Measurements from ENCODE around the gene PRKCZ. TPM values are rescaled to one million over a fixed set of nuclear protein-coding genes. Genes with fewer than 3 reads are reported as not detected.

Gene PRKCZ
- total and polyA plus RNA-seq, 9 donors, result 3.4 to 16.1 (median 5.8) TPM

- DNase-seq, result no peak
- Histone ChIP-seq H3K4me1 (ENCODE audit: insufficient read depth) (peaks cover 4% of the 10 kb centered on the region), H3K27ac (no peak overlapping the region), H3K4me3 (peak overlapping the region; percentile 39), H3K36me3 (no peaks in the 10 kb centered on the region), H3K9me3 (no peaks in the 10 kb centered on the region), H3K27me3 (no peaks in the 10 kb centered on the region)
- intact Hi-C loops (cut with DNase I), result no loop called here
- TF ChIP-seq EP300 (IDR thresholded peaks at IDR 0.05) (no peak), POLR2A (IDR thresholded peaks at IDR 0.05) (no peak)
- TF ChIP-seq, protein P1, sequence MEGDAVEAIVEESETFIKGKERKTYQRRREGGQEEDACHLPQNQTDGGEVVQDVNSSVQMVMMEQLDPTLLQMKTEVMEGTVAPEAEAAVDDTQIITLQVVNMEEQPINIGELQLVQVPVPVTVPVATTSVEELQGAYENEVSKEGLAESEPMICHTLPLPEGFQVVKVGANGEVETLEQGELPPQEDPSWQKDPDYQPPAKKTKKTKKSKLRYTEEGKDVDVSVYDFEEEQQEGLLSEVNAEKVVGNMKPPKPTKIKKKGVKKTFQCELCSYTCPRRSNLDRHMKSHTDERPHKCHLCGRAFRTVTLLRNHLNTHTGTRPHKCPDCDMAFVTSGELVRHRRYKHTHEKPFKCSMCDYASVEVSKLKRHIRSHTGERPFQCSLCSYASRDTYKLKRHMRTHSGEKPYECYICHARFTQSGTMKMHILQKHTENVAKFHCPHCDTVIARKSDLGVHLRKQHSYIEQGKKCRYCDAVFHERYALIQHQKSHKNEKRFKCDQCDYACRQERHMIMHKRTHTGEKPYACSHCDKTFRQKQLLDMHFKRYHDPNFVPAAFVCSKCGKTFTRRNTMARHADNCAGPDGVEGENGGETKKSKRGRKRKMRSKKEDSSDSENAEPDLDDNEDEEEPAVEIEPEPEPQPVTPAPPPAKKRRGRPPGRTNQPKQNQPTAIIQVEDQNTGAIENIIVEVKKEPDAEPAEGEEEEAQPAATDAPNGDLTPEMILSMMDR (IDR thresholded peaks at IDR 0.05), result no peak
- 7 to 15% (median 12%) methylated on average over 78 to 84 of the region's 84 CpGs for WGBS, 3 donors
Measured at GRCh38 chr1:2050793-2051682, 827 bp downstream of the PRKCZ start.

- no peak overlapping the region for H3K4me3 ChIP-seq
- intact Hi-C loops (cut with DNase I), result no loop called here
- H3K27ac ChIP-seq, result no peak overlapping the region
- no peak for DNase-seq
- TF ChIP-seq, protein P1 (IDR thresholded peaks at IDR 0.05), result no peak
- TF ChIP-seq EP300 (IDR thresholded peaks at IDR 0.05), result no peak
- TF ChIP-seq POLR2A (IDR thresholded peaks at IDR 0.05), result no peak
- peaks cover 4% of the 10 kb centered on the region for H3K4me1 ChIP-seq (ENCODE audit: insufficient read depth)
- no peaks in the 10 kb centered on the region for H3K9me3 ChIP-seq
- 60 to 75% (median 65%) methylated on average over 16 of the region's 16 CpGs for WGBS, 3 donors
- no peaks in the 10 kb centered on the region for H3K36me3 ChIP-seq
- H3K27me3 ChIP-seq, result no peaks in the 10 kb centered on the region
Measured at GRCh38 chr1:2052054-2052679, 2.0 kb downstream of the PRKCZ start.

DNA sequence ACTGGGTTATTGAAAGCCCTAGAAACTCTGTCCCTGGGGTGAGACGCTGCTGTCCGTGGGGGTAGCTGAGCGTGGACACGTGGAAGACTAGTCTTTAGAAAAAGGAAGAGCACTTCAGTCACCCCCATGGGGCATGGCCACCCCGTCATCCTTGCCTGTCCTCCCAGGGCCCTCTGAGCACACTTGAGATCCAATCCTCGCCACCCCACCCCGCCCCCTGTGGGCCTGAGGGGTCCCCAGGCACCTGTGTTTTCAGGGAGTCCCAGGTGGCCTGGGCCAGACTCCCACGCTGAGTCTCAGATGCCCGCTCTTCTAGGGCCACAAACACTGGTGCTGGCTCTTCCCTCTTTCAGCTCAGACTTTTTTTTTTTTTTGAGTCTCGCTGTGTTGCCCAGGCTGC, 2.5 kb downstream of the PRKCZ start:
- TF ChIP-seq POLR2A (IDR thresholded peaks at IDR 0.05) (no peak), EP300 (IDR thresholded peaks at IDR 0.05) (no peak)
- WGBS, 3 donors, result 81 to 86% (median 86%) methylated on average over 10 of the region's 10 CpGs

DNA sequence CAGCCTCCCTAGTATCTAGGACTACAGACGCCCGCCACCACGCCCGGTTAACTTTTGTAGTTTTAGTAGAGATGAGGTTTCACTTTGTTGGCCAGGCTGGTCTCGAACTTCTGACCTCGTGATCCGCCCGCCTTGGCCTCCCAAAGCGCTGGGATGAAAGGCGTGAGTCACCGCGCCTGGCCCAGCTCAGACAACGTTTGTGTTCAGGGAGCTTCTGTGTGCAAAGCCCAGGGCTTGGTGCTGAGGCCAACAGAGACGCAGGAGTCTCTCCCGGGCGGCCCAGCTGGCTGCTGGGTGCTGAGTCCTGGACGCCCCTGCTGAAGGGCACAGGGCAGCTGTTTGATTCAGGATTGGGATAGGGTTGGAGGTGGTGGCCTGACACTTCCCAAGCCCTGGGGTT, 3.0 kb downstream of the PRKCZ start:
- DNase-seq, result no peak
- Histone ChIP-seq H3K9me3 (no peaks in the 10 kb centered on the region), H3K4me3 (no peak overlapping the region), H3K4me1 (ENCODE audit: insufficient read depth) (peaks cover 4% of the 10 kb centered on the region), H3K27ac (no peak overlapping the region), H3K27me3 (no peaks in the 10 kb centered on the region), H3K36me3 (no peaks in the 10 kb centered on the region)
- intact Hi-C loops (cut with DNase I), result no loop called here
- WGBS, 3 donors, result 83 to 88% (median 87%) methylated on average over 17 of the region's 17 CpGs
- TF ChIP-seq POLR2A (IDR thresholded peaks at IDR 0.05), result no peak
- TF ChIP-seq, protein P1 (IDR thresholded peaks at IDR 0.05), result no peak
- TF ChIP-seq EP300 (IDR thresholded peaks at IDR 0.05), result no peak

More for the DNA sequence above, 2.5 kb downstream of the PRKCZ start:
- peaks cover 4% of the 10 kb centered on the region for H3K4me1 ChIP-seq (ENCODE audit: insufficient read depth)
- intact Hi-C loops (cut with DNase I), result no loop called here
- no peaks in the 10 kb centered on the region for H3K9me3 ChIP-seq
- no peaks in the 10 kb centered on the region for H3K27me3 ChIP-seq
- H3K36me3 ChIP-seq, result no peaks in the 10 kb centered on the region
- DNase-seq, result no peak
- no peak overlapping the region for H3K4me3 ChIP-seq
- no peak overlapping the region for H3K27ac ChIP-seq
